Left lobe of liver (tissue), 2 donors: ENCODE results near the gene MT1HL1. TPM values are rescaled to one million over a fixed set of nuclear protein-coding genes. Genes with fewer than 3 reads are reported as not detected.
"Not testable (repeated sequence)": the region's sequence is repeated elsewhere in the genome, so short reads cannot be mapped to it uniquely, and the experiment has no call there.

Source experiments
- ATAC-seq: fragments of 200-7000 bp; cut with Tn5 transposase; one replicate; pipeline ENCODE4 v1.9.1; 2020; ENCODE audit warnings: mild to moderate bottlenecking, moderate library complexity
- DNase-seq: peaks from one replicate; pipeline ENCODE4 v3.0.0-alpha.2; 2020; ENCODE audit warnings: low spot score
- total RNA-seq: library from RNA; stranded (reverse); gene quantifications from one replicate; pipeline ENCODE4 v1.2.1, GENCODE V29; 2021
- donor health status: DM: no; HTN: no; CAD: no; lungs with moderate emphysema.
- donor health status: DM: no; HTN: yes; CAD: no.

Gene MT1HL1
- total RNA-seq, 1 donor from 2014 or later = not detected

DNA sequence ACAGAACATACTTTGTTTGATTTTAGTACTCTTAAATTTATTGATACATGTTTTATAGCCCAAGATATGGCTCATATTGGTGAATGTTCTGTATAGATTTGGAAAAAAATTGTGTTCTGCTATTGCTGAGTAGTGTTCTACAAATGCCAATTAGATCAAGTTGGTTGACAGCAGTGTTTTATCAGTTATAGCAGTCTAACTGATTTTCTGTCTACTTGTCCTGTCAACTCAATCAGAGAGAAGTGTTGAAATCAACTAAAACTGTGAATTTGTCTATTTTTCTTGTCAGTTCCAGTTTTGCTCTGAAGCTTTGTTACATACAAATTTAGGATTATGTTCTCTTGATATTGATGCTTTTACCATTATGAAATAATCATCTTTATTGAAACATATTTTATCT, 14.7 kb upstream of the MT1HL1 start:
- ATAC-seq (no peak), DNase-seq (no peak)

DNA sequence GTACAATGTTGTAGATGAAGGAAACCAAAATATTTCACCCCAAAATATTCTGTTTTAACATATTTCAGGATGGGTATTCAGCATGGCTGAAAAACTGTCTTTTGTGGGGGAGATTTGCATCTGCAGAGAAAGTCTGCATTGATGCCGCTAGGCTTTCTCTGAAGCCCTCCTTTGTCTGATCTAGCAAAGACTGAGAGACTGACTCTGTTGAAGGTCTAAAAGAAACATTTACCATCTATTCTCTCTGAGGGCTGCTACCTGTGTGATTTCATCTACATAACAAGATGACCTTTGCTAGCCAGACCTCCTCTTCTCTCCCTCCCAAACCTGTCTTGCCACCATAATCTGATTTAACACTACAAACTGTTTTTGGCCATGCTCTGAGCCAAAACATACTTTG, 12.4 kb upstream of the MT1HL1 start:
- ATAC-seq = no peak

DNA sequence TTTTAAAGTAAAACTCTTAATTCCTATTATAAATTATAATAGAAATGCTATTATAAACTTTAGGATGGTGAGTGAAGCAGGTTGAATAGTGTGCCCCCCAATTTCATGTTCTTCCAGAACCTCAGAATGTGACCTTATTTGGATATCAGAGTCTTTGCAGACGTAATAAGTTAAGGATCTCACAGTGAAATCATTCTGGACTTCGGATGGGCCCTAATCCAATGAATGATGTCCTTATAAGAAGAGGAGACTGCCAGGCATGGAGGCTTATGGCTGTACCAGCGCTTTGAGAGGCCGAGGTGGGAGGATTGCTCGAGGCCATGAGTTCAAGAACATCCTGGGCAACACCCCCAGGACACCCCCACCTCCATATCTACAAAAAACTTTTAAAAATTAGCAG, 9.4 kb upstream of the MT1HL1 start:
- DNase-seq (no peak), ATAC-seq (no peak)

More for the DNA sequence above, 12.4 kb upstream of the MT1HL1 start:
- no peak for DNase-seq

DNA sequence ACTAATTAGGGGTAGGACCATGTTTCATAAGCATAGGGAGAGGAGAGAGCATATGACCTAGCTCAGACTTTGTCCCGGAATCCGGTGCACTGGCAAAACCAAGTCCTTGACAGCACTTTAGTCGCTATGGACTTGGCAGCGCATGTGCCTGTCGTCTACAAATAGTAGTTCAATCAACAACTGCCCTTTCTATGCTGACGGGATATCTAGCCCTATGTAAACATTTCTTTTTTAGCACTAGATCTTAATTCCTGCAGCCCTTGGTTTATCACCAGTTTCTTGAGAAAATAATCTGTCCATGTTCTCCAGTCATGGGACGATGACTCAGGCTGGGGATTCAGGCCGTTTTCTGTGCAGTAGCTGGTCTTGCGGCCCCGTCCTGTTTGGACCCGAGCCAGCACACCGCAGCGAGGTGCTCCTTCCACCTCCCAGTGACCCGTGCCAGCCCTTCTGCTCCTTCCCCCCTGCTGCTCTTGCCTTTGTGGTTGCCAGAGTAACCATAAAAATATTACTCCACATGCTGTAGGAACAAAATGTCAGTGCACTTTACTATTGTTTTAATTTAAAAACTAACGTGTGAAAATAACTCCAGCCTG, 8.6 kb upstream of the MT1HL1 start:
- no peak for ATAC-seq
- no peak for DNase-seq

- DNase-seq = no peak
- no peak for ATAC-seq
Measured at GRCh38 chr1:237012361-237012760, 8.1 kb upstream of the MT1HL1 start.

- ATAC-seq = no peak
- DNase-seq = no peak
Measured at GRCh38 chr1:237011432-237011831, 7.2 kb upstream of the MT1HL1 start.

- ATAC-seq (no peak), DNase-seq (no peak)
Measured at GRCh38 chr1:237009611-237010010, 5.4 kb upstream of the MT1HL1 start.

- DNase-seq (no peak), ATAC-seq (no peak)
Measured at GRCh38 chr1:237007147-237007881, 3.1 kb upstream of the MT1HL1 start.

DNA sequence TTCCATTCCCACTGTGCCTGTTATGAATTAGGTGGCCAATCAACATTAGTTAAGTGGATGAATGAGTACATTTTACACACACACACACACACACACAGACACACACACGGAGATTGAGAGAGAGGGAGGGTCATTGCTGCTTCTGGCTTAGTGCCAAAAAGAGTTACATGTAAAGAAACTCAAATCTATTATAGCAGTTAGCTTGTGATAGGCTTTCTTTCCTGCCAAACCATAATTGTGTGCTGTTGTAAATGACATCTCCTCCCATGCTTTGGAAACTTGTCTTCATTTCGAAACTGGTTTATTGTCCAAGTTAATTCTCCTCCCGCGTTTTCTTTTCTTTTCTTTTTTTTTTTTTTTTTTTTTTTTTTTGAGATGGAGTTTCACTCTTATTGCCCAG, 1.4 kb upstream of the MT1HL1 start:
- ATAC-seq = no peak
- no peak for DNase-seq

DNA sequence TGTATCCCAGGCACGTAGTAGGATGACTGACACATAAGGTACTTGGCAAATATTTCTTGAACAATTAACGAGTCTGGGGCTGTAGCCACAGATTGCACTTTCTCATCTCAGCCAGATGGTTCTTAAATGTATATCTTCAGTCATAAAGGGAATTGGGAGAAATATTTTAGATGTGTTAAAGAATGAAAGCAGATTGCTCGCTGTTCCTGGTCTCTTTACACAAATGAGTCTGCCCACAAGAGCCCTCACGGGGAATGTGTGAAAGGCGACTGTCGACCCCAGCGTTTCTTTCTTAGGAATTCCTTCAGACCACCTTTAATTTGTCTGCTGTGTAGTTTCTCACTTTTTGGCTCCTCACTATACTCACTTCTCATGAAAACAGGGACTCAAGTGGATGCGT, 725 bp downstream of the MT1HL1 start:
- no peak for ATAC-seq

DNA sequence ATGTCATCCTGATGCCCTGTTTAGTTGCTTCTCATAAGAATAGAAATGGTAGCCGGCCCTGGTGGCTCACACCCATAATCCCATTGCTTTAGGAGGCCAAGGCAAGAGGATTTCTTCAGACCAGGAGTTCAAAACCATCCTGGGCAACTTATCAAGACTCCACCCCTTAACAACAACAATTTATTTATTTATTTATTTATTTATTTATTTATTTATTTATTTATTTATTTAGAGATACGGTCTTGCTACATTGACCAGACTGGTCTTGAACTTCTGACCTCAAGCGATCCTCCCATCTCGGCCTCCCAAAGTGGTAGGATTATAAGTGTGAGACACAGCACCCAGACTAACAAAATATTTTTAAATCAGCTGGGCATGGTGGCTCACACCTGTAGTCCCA, 4.0 kb downstream of the MT1HL1 start:
- no peak for DNase-seq
- no peak for ATAC-seq

More for the DNA sequence above, 725 bp downstream of the MT1HL1 start:
- no peak for DNase-seq

DNA sequence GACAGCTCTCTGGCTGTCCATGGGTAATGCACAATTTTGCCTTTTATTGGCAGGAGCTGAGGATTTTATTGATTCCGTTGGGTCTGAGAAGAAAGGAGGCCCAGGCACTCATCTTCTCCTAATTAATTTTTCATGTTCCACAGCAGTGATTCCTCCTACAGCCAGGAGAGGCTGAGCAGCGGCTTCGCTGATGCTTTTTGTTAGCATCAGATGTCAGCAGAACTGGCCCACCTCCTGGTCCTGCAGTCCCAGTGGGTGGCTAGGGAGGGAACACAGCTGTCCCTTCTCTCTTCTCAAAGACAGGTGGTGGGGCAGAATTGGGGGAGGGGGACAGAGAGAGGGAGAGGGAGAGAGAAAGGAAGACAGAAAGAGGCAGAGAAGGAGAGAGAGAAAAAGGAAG, 5.7 kb downstream of the MT1HL1 start:
- DNase-seq (no peak), ATAC-seq (no peak)

GRCh38 chr1:236997882-236998281, 6.4 kb downstream of the MT1HL1 start:
- DNase-seq (no peak), ATAC-seq (no peak)

DNA sequence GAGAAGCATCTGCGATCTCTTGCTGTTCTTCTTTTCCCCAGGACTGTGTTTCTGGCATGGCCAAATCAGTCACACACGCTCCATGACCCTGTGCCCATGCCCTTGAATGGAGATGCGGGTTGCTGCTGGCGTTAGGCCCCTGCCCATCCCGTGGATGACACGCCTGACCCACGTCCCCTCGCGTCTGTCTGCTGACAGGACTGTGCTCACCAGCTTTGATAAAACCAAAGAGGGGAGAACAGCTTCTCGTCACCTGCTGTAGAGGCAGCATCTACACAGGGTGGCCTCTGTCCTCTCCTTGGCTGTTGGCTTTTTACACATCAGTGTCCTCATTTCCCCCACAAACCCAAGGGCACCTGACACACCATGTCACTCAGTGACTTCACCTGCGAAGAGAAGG, 6.9 kb downstream of the MT1HL1 start:
- ATAC-seq (no peak), DNase-seq (no peak)

- no peak for ATAC-seq
- DNase-seq = no peak
Measured at GRCh38 chr1:236994450-236994849, 9.8 kb downstream of the MT1HL1 start.

- DNase-seq (no peak), ATAC-seq (no peak)
Measured at GRCh38 chr1:236992449-236992848, 11.8 kb downstream of the MT1HL1 start.

DNA sequence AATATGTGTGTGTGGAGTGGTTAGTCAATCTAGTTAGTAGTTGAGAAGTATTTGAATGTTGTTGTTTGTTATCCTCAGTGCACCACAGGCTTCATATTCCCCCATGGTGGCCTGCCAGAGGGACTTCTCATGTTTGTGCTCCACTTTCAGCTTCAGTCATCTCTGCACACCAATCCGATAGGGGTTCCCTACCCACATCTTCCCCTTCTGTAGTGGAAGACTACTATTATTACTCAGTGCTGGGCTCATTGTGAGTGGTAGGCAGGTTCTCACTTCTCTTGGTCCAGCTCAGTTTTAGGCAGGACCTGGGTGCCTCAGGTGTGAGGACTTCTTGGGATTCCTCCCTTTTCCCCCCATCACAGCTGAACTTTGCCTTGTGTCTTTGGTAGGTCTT, 14.2 kb downstream of the MT1HL1 start:
- no peak for ATAC-seq
- DNase-seq = no peak

GRCh38 chr1:236989290-236990051, 14.8 kb downstream of the MT1HL1 start:
- DNase-seq (no peak), ATAC-seq (no peak)

DNA sequence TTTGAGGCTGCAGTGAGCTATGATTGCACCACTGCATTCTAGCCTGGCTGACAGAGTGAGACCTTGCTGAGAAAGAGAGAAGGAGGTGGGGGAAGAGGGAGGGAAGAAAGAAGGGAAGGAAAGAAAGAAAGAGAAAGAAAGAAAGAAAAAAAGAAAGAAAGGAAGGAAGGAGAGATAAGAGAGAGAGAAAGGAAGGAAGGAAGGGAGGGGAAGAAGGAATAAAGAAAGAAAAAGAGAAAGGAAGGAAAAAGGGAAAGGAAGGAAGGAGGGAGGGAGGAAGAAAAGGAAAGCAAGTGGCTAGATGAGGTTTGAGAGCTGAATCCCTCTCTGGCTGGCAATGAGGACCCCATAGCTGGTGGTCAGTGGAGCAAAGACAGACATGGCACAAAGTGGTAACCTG, 20.4 kb downstream of the MT1HL1 start:
- DNase-seq = no peak
- no peak for ATAC-seq

GRCh38 chr1:236982380-236982779, 21.9 kb downstream of the MT1HL1 start:
- no peak for ATAC-seq
- DNase-seq = no peak

GRCh38 chr1:236981431-236981830, 22.8 kb downstream of the MT1HL1 start:
- not testable (repeated sequence) for ATAC-seq, DNase-seq

- ATAC-seq = no peak
- no peak for DNase-seq
Measured at GRCh38 chr1:236980673-236981072, 23.6 kb downstream of the MT1HL1 start.
